AG20443 (cell line): Measurements from ENCODE around the gene CACNA2D4.

Experiments used
- DNase-seq: peaks from one replicate; pipeline ENCODE4 v3.0.0; 2012; ENCODE audit warnings: low spot score, mixed read lengths

The CACNA2D4 gene

GRCh38 chr12:1815814-1816729 is 102.4 kb downstream of the CACNA2D4 start:
- DNase-seq: no peak

GRCh38 chr12:1815108-1815507 is 103.3 kb downstream of the CACNA2D4 start:
- no peak for DNase-seq

- no peak for DNase-seq
These were observed 104.2 kb downstream of the CACNA2D4 start for GRCh38 chr12:1814266-1814665.

- DNase-seq: peak; percentile 53
These were observed 105.7 kb downstream of the CACNA2D4 start for GRCh38 chr12:1812650-1813302.

GRCh38 chr12:1811948-1812291 is 106.5 kb downstream of the CACNA2D4 start:
- no peak for DNase-seq

GRCh38 chr12:1811281-1811947 is 107.0 kb downstream of the CACNA2D4 start:
- no peak for DNase-seq

GRCh38 chr12:1810931-1811280 is 107.5 kb downstream of the CACNA2D4 start:
- DNase-seq: no peak

- no peak for DNase-seq
These were observed 108.1 kb downstream of the CACNA2D4 start for GRCh38 chr12:1810201-1810930.

GRCh38 chr12:1809591-1810190 is 108.8 kb downstream of the CACNA2D4 start:
- no peak for DNase-seq

- no peak for DNase-seq
These were observed 109.5 kb downstream of the CACNA2D4 start for GRCh38 chr12:1808798-1809480.

- no peak for DNase-seq
These were observed 110.2 kb downstream of the CACNA2D4 start for GRCh38 chr12:1808036-1808797.

- DNase-seq: no peak
These were observed 111.2 kb downstream of the CACNA2D4 start for GRCh38 chr12:1807087-1807860.

- peak; percentile 83 for DNase-seq
These were observed 112.0 kb downstream of the CACNA2D4 start for GRCh38 chr12:1806301-1807086.

GRCh38 chr12:1805441-1806081 is 112.9 kb downstream of the CACNA2D4 start:
- no peak for DNase-seq

- DNase-seq: peak; percentile 95
These were observed 113.7 kb downstream of the CACNA2D4 start for GRCh38 chr12:1804545-1805332.

- no peak for DNase-seq
These were observed 114.7 kb downstream of the CACNA2D4 start for GRCh38 chr12:1803736-1804135.

- no peak for DNase-seq
These were observed 117.0 kb downstream of the CACNA2D4 start for GRCh38 chr12:1801303-1801975.
